Endothelial cell of umbilical vein (primary cell): ENCODE data around the gene NCS1. TPM values are rescaled to one million over a fixed set of nuclear protein-coding genes. Genes with fewer than 3 reads are reported as not detected.

Source experiments
- BruUV-seq: library from RNA; stranded (reverse); fragments of 400-500 nt; replicated peaks from 2 replicates; lab custom pipeline; 2021; lab: Mats Ljungman, UMichigan
- CTCF ChIA-PET: fragments of 300-600, 350-600 bp; sonication (Branson Sonifier 250); formaldehyde crosslinking; loops from one replicate; lab custom pipeline; 2021; ENCODE audit warnings: antibody characterized with exemption, inconsistent platforms; lab: Charles Lee
- POLR2A ChIA-PET: fragments of 300-600, 350-600 bp; sonication (Branson Sonifier 250); formaldehyde crosslinking; loops from one replicate; lab custom pipeline; 2021; ENCODE audit warnings: antibody characterized with exemption, inconsistent platforms; lab: Charles Lee
- DNase-seq: peaks from one replicate; pipeline ENCODE4 v3.0.0-alpha.2; 2011; ENCODE audit warnings: low read depth, low spot score
- FAIRE-seq: peaks from 2 replicates; lab custom pipeline; 2011; peaks lifted over from hg19 to GRCh38; lab: Jason Lieb, UNC
- H2AFZ ChIP-seq: 2 replicates; pipeline ENCODE4 v1.6.0; 2012; ENCODE audit warnings: low read depth, low read length, control low read depth, inconsistent platforms
- H3K27ac ChIP-seq: 2 replicates; pipeline ENCODE4 v1.5.1; 2011; ENCODE audit warnings: low read depth, mild to moderate bottlenecking, control low read depth, low read length, moderate library complexity; ENCODE audit not compliant: insufficient read depth
- H3K27me3 ChIP-seq, 2 experiments: 2 replicates each; pipeline versions ENCODE4 v1.6.0 to v1.6.1; 2011; ENCODE audit warnings: low read length in 2 of 2, mixed read lengths in 1 of 2; ENCODE audit not compliant: control insufficient read depth in 2 of 2, insufficient read depth in 2 of 2
- H3K36me3 ChIP-seq, 2 experiments: 2 replicates in 1 of 2; 3 replicates in 1 of 2; pipeline ENCODE4 v1.5.1; 2011; ENCODE audit warnings: low read length in 2 of 2, mild to moderate bottlenecking in 1 of 2, moderate library complexity in 1 of 2; ENCODE audit not compliant: control insufficient read depth in 2 of 2, insufficient read depth in 2 of 2; ENCODE audit errors: extremely low read depth in 1 of 2
- H3K4me1 ChIP-seq: 3 replicates; pipeline ENCODE4 v1.5.1; 2011; ENCODE audit warnings: mild to moderate bottlenecking, low read length; ENCODE audit not compliant: control insufficient read depth, insufficient read depth; ENCODE audit errors: extremely low read depth
- H3K4me2 ChIP-seq: 2 replicates; pipeline ENCODE4 v1.6.1; 2011; ENCODE audit warnings: low read length, control low read depth, mixed read lengths; ENCODE audit not compliant: insufficient read depth
- H3K4me3 ChIP-seq, 3 experiments: fragments of 200-600 bp in 1 of 3; sonication (generic), shearing (Covaris generic) in 1 of 3; replicated peaks in 1 of 3; 2 replicates each; pipeline ENCODE4 v1.5.1; 2011 to 2016; ENCODE audit warnings: control low read depth in 3 of 3, low read length in 3 of 3, mild to moderate bottlenecking in 2 of 3, inconsistent platforms in 1 of 3, low read depth in 1 of 3, moderate library complexity in 1 of 3; ENCODE audit not compliant: insufficient read depth in 1 of 3
- H3K79me2 ChIP-seq: 2 replicates; pipeline ENCODE4 v1.6.0; 2012; ENCODE audit warnings: low read length, inconsistent platforms; ENCODE audit not compliant: control insufficient read depth, insufficient read depth
- H3K9ac ChIP-seq: replicated peaks from 2 replicates; pipeline ENCODE3; 2011; ENCODE audit warnings: low read length, control low read depth; ENCODE audit not compliant: insufficient read depth; ENCODE audit errors: extremely low read depth
- H3K9me1 ChIP-seq: replicated peaks from 3 replicates; pipeline ENCODE4 v1.6.0; 2011; ENCODE audit warnings: mild to moderate bottlenecking, low read length; ENCODE audit not compliant: control insufficient read depth, insufficient read depth; ENCODE audit errors: extremely low read depth
- H3K9me3 ChIP-seq: replicated peaks from 2 replicates; pipeline ENCODE4 v1.5.1; 2012; ENCODE audit warnings: low read length, inconsistent platforms; ENCODE audit not compliant: control insufficient read depth, insufficient read depth
- H4K20me1 ChIP-seq: replicated peaks from 2 replicates; pipeline ENCODE3; 2011; ENCODE audit warnings: mild to moderate bottlenecking, low read length; ENCODE audit not compliant: control insufficient read depth, insufficient read depth; ENCODE audit errors: extremely low read depth
- EZH2 ChIP-seq: IDR thresholded peaks from 2 replicates; pipeline ENCODE4 v1.6.1; 2012; ENCODE audit warnings: borderline replicate concordance, low read depth, mild to moderate bottlenecking, moderate library complexity, low read length, inconsistent platforms; ENCODE audit not compliant: severe bottlenecking
- FOS ChIP-seq: IDR thresholded peaks from 2 replicates; pipeline ENCODE4 v1.6.1; 2011; ENCODE audit warnings: mild to moderate bottlenecking, low read length, moderate library complexity, borderline replicate concordance; ENCODE audit not compliant: insufficient read depth
- GATA2 ChIP-seq: IDR thresholded peaks from 2 replicates; pipeline ENCODE4 v1.7.0; 2011; ENCODE audit warnings: low read depth, mild to moderate bottlenecking, moderate library complexity, mixed read lengths, low read length; ENCODE audit not compliant: insufficient read length, insufficient read depth
- JUN ChIP-seq: IDR thresholded peaks from 2 replicates; pipeline ENCODE4 v1.6.1; 2011; ENCODE audit warnings: borderline replicate concordance, low read depth; ENCODE audit not compliant: insufficient read length, insufficient read depth
- MYC ChIP-seq: IDR thresholded peaks from one replicate; pipeline ENCODE4 v1.6.1; 2011; ENCODE audit warnings: mild to moderate bottlenecking, low read depth, low read length
- POLR2A ChIP-seq: IDR thresholded peaks from 2 replicates; pipeline ENCODE4 v1.6.1; 2012; ENCODE audit warnings: low read depth, mild to moderate bottlenecking, control low read depth, low read length
- POLR2AphosphoS5 ChIP-seq: IDR thresholded peaks from 2 replicates; pipeline ENCODE4 v1.6.1; 2012; ENCODE audit warnings: low read depth, mild to moderate bottlenecking, control low read depth, low read length, moderate library complexity; ENCODE audit not compliant: insufficient read depth
- dilution Hi-C: fragments of 300-500 bp; cut with MboI; formaldehyde crosslinking; loops from one replicate; pipeline ENCODE4 v1.15.0; 2019; ENCODE audit warnings: low sequenced_read_pairs; ENCODE audit not compliant: extremely low pct_ligation_motif_present
- intact Hi-C: fragments of 100-400 bp; cut with micrococcal nuclease; formaldehyde crosslinking; loops from one replicate; pipeline ENCODE4 v1.10.0; 2022
- polyA plus RNA-seq, 4 experiments: library from polyadenylated mRNA; depleted of rRNA in 3 of 4; stranded (reverse) in 3 of 4; unstranded in 1 of 4; fragments of >200 nt; gene quantifications; 2 replicates each; pipeline versions ENCODE4 v1.2.1 to v1.2.3, GENCODE V29; 2011 to 2012; ENCODE audit warnings: missing spikeins in 1 of 4
- total RNA-seq: library from RNA; stranded (reverse); gene quantifications from 2 replicates; pipeline ENCODE4 v1.2.3, GENCODE V29; 2021
- TF ChIP-seq, protein P1 (sequence below), 2 donors: IDR thresholded peaks; 1 replicate in 1 of 2; 2 replicates in 1 of 2; pipeline ENCODE4 v1.5.1; 2011; ENCODE audit warnings: low read length in 2 of 2, mild to moderate bottlenecking in 2 of 2, moderate library complexity in 2 of 2, control low read depth in 1 of 2, inconsistent platforms in 1 of 2, low read depth in 1 of 2; ENCODE audit not compliant: insufficient read depth in 1 of 2; ENCODE audit errors: extremely low read depth in 1 of 2
- TF ChIP-seq, protein P2 (sequence below): IDR thresholded peaks from 2 replicates; pipeline ENCODE4 v1.6.1; 2011; ENCODE audit not compliant: insufficient read depth, insufficient read length

NCS1 gene
- total and polyA plus RNA-seq, 2 donors (not counting 3 experiments of a cell fraction or from before 2014, with no cell fraction given) = 53.6 to 77.4 TPM

GRCh38 chr9:130167927-130168326 is 4.3 kb upstream of the NCS1 start:
- ChIA-PET CTCF (interaction anchor here (1.4 kb wide), 1 partner anchor 31 kb away, joined by 3 read pairs; no protein-coding TSS in a partner anchor), POLR2A (no interaction called here)
- no peak overlapping the region for H3K9ac ChIP-seq
- TF ChIP-seq JUN = no peak
- no peak for TF ChIP-seq POLR2A
- no peak for TF ChIP-seq MYC
- no peak for TF ChIP-seq GATA2
- TF ChIP-seq, protein P1, sequence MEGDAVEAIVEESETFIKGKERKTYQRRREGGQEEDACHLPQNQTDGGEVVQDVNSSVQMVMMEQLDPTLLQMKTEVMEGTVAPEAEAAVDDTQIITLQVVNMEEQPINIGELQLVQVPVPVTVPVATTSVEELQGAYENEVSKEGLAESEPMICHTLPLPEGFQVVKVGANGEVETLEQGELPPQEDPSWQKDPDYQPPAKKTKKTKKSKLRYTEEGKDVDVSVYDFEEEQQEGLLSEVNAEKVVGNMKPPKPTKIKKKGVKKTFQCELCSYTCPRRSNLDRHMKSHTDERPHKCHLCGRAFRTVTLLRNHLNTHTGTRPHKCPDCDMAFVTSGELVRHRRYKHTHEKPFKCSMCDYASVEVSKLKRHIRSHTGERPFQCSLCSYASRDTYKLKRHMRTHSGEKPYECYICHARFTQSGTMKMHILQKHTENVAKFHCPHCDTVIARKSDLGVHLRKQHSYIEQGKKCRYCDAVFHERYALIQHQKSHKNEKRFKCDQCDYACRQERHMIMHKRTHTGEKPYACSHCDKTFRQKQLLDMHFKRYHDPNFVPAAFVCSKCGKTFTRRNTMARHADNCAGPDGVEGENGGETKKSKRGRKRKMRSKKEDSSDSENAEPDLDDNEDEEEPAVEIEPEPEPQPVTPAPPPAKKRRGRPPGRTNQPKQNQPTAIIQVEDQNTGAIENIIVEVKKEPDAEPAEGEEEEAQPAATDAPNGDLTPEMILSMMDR (IDR thresholded peaks at IDR 0.05; ENCODE audit: extremely low read depth in 1 of 2, insufficient read depth in 1 of 2, low read depth in 1 of 2, low read length in 2 of 2) = no peak
- TF ChIP-seq POLR2AphosphoS5 = no peak
- no peak for TF ChIP-seq EZH2
- no peak for TF ChIP-seq FOS
- TF ChIP-seq, protein P2, sequence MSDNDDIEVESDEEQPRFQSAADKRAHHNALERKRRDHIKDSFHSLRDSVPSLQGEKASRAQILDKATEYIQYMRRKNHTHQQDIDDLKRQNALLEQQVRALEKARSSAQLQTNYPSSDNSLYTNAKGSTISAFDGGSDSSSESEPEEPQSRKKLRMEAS = no peak
- no peaks in the 10 kb centered on the region for H3K27me3 ChIP-seq
- FAIRE-seq (no peak), DNase-seq (no peak)
- peaks cover 2% of the 10 kb centered on the region for H3K79me2 ChIP-seq
- H3K27ac ChIP-seq = no peak overlapping the region
- no peak overlapping the region for H3K4me2 ChIP-seq
- H3K9me3 ChIP-seq = no peaks in the 10 kb centered on the region
- dilution Hi-C loops = no loop called here
- H3K4me1 ChIP-seq = peaks cover 3% of the 10 kb centered on the region
- H4K20me1 ChIP-seq = no peaks in the 10 kb centered on the region
- no TSS peak for BruUV-seq
- H2AFZ ChIP-seq = no peak overlapping the region
- H3K9me1 ChIP-seq = no peaks in the 10 kb centered on the region
- no peaks in the 10 kb centered on the region for H3K36me3 ChIP-seq
- intact Hi-C loops = no loop called here
- no peak overlapping the region for H3K4me3 ChIP-seq
